DMS114 treated with DMSO at 0.1 percent for 48 hours (cell line): ENCODE results near the gene VPREB1.
"Not testable (repeated sequence)": the region's sequence is repeated elsewhere in the genome, so short reads cannot be mapped to it uniquely, and the experiment has no call there.

ENCODE experiments used
- DNase-seq: peaks from one replicate; lab custom pipeline; 2025; ENCODE audit not compliant: unreplicated experiment; lab: John Stamatoyannopoulos, UW

VPREB1 gene

DNA sequence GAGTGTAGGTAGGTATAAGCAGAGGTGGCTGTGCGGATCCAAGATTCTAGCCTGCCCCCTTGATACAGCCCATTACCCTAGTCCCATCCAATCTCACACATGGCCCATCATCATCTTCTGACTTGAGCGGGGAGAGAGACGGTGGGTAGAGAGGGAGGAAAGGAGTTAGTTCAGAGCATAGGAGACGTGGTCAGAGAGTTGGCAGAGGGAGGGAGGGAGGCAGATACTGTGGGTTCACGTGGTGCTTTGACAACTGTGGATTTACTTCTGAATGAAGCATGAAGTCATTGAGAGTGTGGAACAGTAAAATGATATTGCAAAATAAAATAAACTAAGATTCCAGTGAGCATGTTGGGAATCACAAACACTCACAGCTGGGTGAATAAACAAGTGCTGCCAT is 31.4 kb upstream of the VPREB1 start:
- no peak for DNase-seq

DNA sequence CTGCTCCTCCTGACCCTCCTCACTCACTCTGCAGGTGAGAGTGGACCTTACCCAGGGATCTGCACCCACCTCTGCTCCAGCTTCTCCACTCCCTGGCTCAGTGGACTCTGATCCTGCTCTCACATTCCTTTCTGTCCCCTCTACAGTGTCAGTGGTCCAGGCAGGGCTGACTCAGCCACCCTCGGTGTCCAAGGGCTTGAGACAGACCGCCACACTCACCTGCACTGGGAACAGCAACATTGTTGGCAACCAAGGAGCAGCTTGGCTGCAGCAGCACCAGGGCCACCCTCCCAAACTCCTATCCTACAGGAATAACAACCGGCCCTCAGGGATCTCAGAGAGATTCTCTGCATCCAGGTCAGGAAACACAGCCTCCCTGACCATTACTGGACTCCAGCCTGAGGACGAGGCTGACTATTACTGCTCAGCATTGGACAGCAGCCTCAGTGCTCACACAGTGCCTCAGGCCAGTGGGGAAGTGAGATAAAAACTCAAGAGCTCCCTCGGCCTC is 29.7 kb upstream of the VPREB1 start:
- DNase-seq: no peak

DNA sequence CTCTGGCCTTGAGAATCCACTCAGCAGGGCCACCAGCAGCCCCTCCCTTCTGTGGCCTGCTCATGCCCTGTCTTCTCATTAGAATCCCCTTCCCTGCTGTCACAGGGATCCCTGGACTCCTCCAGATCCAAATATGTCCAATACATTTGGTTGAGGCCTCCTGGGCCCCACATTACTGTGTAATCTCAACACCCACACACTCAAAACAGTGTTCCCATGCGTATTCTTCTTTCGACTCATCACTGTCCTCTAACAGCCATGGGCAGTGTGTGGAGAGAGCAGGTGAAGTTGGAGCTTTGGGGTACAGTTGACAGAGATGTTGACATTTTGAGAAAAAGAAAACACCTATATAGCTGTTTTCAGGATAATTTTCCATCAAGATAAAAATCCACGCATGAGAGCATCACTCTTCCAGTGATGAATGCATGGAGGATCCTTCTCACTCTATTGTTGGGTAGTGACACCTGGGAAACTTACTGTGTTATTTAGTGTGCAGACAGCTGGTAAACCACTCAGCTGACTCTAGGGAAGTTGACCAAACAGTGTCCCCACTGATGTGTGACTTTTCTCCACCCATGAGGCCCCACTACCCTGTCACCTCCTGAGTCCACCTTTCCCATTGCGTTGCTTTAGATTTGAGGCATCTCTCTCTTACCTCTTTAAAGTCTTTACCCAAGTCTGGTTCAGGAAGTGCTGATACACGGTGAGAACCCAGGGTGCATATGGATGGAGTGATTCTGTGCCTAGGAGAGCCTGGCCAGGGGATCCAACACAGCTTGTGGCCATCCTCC is 28.7 kb upstream of the VPREB1 start:
- DNase-seq: no peak

DNA sequence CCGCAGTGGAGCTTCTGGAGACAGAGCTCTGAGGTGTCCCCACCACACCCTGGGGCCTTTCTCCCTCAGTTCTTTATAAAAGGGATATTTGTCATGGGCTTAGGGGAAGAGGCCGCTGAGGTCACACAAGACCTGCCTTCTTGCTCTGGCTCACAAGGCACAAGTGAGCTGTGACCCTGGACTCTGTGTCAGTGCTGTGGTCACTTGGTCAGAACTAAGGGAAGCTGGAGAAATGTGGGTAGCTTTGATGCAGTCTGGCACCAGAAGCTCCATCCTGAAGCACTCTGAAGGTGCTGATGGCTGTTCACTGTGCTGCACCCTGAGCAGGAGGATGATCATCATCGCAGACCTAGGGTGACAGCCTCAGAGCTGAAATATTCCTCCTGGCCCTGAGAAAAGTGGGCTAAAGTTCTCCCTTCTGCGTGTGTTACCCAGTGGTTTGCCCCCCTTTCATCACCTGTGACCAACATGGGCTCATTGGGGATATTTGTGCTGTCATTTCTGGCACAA is 28.1 kb upstream of the VPREB1 start:
- DNase-seq: no peak

DNA sequence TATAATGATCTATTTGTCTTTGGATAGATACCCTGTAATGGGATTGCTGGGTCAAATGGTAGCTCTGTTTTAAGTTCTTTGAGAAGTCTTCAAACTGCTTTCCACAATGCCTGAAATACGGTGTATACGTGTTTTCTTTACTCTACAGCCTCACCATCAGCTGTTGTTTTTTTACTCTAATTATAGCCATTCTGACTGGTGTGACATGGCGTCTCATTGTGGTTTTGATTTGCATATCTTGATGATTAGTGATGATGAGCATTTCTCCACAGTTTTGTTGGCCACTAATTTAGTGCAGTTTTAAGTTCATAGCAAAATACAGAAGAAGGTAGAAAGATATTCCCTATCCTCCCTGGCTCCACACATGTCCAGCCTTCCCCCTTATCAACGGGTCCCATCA is 26.3 kb upstream of the VPREB1 start:
- DNase-seq: no peak

DNA sequence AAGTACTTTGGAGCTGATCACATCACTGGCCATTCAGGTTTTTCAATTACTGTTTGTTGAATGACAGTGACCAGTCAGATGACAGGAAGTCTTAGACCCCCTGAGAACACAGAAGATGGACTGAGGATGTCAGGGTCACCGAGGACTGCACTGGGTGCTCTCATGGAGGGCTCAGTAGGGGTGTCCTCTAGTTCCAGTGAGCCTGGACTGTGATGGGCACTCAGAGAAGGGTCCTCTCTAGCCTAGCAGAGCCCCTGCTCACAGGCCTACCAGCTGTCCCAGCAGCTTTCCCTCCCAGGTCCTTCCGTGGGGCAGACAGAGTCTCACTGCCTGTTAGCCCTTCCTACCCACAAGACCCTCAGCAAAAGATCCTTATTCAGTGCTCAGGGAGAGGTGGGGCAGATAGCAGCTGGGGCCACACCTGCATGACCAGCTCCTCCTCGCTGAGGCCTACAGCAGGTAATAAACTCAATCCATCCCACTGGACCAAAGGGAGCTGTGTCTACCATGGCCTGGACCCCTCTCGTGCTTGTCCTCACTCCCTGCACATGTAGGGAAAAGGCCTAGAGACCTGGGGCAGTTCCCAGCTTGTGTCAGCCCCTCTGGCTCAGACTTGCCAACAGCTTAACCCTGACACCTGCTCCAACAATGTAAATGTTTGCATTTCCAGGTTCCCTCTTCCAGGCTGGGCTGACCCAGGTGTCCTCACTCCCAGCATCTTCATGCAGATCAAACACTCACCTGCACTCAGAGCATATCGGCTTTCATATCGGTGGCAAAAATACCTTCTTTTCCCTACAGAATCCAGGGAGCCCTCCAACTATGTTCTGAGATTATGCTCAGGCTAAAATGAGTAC is 25.2 kb upstream of the VPREB1 start:
- no peak for DNase-seq

DNA sequence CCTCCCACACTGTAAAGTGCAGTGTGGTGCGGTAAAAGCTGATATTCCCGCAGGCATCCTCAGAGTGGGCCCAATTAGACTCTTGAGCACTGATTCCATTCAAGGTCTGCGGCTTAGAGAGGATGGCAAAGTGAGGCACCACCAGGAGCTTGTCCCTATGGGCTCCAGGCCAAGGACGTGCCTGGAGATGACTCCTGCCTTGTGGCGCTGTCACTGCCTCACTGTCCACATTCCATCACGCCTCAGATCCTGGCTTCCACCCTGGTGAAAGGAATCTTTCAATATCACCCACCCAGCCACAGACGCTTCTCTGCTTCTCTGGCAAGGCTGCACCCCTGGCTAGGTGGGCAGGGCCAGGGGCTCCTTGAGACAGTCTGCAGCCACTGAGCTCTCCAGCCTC is 23.5 kb upstream of the VPREB1 start:
- DNase-seq: not testable (repeated sequence)

DNA sequence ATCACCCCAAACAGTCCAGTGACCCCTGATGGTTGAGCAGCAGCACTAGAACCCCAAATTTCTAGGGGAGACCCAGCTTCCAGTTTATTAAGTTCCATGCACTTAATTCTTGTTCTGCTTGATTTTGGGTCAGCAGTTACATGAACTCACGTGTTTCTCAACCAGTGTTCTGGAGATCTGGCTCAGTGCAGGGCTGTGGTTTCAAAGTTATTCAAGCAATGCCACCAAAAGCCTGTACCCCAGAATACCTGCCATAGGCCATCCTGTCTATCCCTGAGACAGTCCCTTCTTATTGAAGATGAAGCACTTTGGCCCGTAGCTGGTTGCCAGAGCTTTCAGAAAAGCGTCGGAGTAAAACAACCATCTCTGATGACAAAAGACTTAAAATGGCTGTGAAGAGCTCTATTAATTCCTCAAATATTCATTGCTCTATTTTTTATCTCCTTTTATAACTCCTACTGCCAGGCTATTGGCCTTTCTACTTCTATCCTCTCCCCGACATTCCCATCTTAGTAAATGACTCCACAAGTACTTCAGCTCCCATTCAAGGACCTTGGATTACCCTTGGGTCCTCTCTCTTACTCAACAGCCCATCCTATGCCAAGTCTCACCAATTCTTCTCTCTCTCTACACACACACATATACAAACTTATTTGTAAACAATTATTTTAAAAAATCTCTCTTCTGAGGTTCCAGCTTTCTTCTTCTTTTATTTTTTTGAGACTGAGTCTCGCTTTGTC is 18.0 kb upstream of the VPREB1 start:
- no peak for DNase-seq

DNA sequence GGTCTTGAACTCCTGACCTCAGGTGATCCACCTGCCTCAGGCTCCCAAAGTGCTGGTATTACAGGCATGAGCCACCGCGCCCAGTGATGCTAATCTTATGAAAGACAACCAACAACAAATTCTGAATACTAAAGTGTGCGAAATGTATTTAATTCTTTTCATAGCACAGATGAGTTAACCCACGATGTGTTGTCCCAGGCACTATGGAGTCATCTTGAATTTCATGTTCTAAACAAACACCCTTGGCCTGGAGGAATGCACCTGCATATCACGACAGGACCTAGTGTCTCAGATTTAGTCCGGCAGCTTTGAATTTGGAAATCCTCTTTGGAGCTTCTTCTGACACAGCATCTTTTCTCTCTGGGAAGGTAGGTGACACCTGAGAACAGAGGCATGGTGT is 16.2 kb upstream of the VPREB1 start:
- DNase-seq: no peak

DNA sequence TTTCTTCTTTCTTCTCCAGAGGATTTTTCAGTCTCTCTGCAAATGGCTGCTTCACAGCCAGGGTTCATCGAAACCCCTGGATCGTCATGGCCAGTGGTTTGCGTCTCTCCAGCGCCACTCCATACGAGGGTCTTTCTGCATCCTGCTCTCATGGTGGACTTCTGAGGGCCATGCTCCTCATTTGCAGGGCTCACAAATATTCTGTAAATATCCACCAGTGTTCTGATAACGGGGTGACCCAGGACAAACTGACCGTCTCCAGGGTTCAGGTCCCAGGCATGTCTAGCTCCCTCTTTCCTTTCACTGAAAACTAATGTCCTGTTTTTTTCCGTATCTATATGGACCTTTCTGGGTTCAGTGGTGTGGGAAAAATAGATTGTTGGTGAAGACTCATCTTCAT is 15.7 kb upstream of the VPREB1 start:
- DNase-seq: no peak

DNA sequence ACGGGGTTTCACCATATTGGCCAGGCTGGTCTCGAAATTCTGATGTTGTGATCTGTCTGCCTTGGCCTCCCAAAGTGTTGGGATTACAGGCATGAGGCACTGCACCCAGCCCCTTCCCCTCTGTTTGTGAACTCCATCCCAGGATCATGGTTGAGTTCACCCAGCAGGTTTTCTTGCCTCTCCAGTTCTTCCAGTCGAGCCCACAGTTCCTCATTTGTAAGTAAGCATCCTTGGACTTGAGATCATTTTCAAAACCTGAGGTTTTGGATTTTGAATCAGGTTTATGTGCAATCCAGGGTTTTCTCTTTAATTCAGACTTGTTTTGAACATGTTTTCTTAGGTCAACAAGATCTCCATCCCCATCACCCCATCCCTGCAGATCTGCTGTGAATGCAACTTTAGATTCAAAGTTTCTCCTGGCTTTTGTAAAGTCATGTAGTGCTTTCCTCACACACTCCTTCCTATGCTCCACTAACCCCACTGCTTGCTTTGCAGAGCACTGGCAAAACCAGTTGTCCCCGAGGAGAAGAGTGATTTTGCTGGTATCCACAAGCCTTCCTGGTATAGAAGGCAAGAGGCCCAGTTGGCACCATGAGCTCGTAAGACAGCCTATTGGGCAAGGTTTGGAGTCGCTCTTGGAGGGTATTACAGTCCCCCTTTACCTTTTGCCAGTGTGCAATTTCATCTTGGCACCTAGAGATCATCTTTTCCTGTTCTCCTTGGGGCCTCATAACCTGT is 14.7 kb upstream of the VPREB1 start:
- no peak for DNase-seq

DNA sequence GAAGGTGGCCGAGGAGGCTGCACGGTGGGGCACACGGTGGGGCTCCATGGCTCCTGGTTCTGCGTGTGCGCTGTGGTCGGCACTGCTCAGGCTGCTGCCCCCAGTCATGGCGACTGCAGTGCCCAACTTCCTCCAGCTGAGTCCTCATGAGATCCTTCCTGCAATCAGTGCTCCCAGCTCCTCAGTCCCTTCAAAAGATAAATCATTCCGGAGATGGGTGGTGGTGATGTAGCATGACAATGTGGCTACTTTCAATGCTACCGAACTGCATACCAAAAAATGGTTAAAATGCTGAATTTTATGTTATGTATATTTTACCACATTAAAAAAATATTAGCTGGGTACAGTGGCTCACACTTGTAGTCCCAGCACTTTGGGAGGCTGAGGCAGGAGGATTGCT is 14.1 kb upstream of the VPREB1 start:
- no peak for DNase-seq

DNA sequence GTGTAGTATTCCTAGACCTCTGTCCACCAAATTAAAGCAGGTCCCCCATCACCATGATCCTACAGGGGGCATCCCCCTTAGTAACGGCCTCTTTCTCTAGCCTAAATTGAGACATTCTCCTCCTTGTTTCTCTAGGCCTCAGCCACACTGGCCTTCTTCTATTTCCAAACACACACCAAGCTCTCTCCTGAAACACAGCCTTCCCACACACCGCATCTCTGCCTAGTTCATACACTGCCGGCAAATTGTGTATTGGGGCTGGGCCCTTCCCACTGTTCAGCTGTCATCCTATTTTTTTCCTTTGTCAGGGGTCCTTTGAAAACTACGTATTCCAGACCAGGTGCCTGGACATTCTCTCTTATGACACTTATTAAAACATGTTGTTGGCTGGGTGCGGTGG is 11.5 kb upstream of the VPREB1 start:
- no peak for DNase-seq

DNA sequence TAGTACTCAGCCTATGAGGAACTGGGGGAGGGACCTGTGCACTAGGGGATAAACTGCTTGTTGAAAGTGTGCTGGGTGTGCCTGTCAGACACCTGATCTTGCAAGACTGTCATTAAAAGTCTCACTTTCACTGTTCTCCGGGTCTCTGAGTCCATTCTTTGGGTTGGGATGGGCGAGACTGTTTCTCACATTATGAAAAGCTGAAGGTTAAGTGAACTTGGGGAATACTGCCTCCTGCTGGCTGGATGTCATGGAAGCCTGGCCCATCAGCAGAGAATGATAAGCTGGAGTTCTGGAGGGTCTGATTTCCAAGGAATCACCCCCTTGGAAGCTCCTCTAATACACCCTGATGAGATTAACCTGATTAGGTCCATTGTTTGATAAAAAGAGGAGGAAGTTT is 9.0 kb upstream of the VPREB1 start:
- no peak for DNase-seq

DNA sequence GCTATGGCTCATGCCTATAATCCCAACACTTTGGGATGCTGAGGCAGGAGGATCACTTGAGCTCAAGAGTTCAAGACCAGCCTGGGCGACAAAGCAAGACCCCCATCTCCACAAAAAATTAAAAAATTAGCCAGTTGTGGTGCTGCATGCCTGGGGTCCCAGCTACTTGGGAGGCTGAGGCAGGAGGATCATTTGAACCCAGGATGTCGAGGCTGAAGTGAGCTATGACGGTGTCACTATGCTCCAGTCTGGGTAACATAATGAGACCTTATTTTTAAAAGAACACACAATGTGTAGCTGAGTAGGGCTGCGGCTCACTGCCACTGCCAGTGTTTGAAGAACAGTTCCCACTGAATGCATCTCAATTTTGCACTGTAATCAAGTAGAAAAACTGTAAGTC is 7.1 kb upstream of the VPREB1 start:
- DNase-seq: no peak

DNA sequence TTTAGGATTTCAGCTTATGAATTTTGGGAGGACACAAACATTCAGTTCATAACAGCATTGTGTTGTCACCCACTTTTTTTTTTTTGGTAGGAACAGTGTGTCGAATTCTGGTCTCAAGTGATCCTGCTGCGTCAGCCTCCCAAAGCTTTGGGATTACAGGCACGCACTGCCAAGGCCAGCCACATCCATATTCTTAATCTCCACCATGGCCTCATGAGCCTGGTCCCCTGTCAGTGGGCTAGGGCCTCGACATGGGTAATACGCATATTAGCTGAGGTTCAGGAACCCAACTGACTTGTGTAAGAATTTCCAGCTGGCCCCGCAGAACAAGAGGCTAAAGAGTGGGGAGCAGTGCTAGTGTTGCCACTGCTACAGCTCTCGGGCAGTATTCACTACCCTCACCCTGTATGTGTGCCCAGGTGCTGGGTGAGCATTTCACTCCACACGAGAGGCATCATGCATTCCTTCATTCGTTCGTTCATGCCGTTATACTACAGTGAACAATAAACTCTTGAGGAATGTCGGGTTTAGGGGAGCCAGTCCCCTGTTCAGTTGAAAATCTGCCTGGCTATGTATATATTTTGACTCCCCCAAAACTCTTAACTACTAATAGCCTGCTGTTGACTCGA is 5.2 kb upstream of the VPREB1 start:
- no peak for DNase-seq

DNA sequence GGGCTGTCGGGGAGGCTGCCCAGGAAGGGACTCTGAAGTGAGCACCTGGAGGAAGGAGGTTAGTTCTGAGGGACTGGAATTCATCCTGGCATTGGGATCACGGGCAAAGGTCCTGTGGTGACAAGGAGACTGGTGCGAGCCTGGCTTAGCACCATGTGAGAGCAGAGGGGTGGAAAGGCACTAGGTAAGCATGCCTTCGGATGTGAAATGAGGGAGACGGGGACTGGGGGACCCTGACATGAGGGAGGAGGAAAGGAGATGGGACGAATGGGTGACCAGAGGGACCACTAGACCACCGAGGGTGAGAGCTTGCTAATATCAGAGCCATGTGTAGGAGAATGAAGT is 3.1 kb upstream of the VPREB1 start:
- DNase-seq: no peak

DNA sequence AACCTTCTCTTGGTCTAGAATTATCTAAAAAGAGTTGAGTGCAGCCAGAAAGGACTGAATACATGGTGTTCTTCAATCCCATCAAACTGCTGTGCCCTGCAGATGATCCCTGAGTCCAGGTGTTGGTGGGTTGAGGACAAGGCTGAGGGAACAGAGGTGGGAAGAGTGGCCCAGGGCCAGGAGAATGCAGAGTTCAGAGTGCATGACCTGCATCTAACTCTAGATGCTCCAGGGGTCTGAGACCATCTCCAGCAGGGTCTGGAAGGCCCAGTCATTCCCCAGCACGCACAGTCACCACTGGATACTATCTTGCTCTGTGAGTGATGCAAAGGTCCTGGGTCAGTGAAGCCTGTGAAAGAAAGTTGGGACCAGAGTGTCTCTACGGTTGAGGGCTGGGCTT is 2.1 kb upstream of the VPREB1 start:
- DNase-seq: no peak

DNA sequence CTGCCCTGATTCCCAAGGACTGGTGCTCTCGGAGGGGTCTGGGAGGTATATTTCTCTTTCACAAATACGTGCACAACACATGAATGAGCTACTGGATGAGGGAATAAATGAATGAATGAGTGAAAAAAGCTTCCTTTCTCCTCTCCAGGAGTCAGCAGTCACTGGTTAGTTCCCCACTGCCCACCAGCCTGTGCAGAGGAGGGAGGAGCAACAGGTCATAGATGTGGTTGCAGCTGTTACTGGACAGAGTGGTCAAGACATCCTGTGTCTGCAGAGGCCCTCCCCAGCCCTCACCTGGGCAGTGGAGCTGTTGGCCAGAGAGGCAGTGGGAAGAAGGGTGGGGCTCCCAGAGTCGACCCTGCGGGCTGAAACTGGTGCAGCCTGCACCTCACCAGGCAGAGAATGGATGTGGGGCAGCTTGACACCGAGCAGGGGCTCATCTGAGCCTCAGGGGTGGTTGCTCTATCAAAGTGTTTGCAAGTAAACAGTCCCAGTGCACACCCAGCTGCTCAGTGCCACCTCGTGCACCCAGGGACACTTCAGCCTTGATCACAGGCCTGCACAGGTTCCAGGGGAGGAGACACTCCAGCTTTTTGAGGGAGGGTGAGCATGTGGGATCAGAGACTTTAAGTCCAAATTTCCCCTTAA is 1.4 kb upstream of the VPREB1 start:
- DNase-seq: no peak
